HepG2 (cell line): ENCODE data around the gene UCKL1. TPM values are rescaled to one million over a fixed set of nuclear protein-coding genes. Genes with fewer than 3 reads are reported as not detected.

Experiments used
- AKNA ChIP-seq: sonication (generic); formaldehyde crosslinking; IDR thresholded peaks from 2 replicates; pipeline ENCODE4 v1.4.0; 2020; ENCODE audit warnings: missing genetic modification reagents, borderline replicate concordance
- CTCF ChIP-seq: sonication (generic); formaldehyde crosslinking; IDR thresholded peaks from 2 replicates; pipeline ENCODE4 v1.5.0; 2020; ENCODE audit warnings: mild to moderate bottlenecking, missing genetic modification reagents, moderate library complexity
- HHEX ChIP-seq: IDR thresholded peaks from 2 replicates; pipeline ENCODE4 v1.6.1; 2016; ENCODE audit warnings: control low read depth
- HMGXB4 ChIP-seq, 2 experiments: sonication (generic) in 1 of 2; formaldehyde crosslinking in 1 of 2; IDR thresholded peaks; 2 replicates each; pipeline versions ENCODE4 v1.4.0 to v1.6.1; 2018 to 2020; ENCODE audit warnings: missing genetic modification reagents in 2 of 2, borderline replicate concordance in 1 of 2, low read depth in 1 of 2, mild to moderate bottlenecking in 1 of 2, missing biosample characterization in 1 of 2
- HOXA9 ChIP-seq: sonication (generic); formaldehyde crosslinking; IDR thresholded peaks from 2 replicates; pipeline ENCODE4 v1.8.1; 2022; ENCODE audit warnings: missing genetic modification reagents, mild to moderate bottlenecking, moderate library complexity, borderline replicate concordance
- MAX ChIP-seq: IDR thresholded peaks from 2 replicates; pipeline ENCODE4 v1.6.1; 2012; ENCODE audit warnings: inconsistent platforms
- MED13 ChIP-seq: sonication (generic); formaldehyde crosslinking; IDR thresholded peaks from 2 replicates; pipeline ENCODE4 v1.5.0; 2020; ENCODE audit warnings: missing genetic modification reagents
- SKIL ChIP-seq: sonication (generic); formaldehyde crosslinking; IDR thresholded peaks from 2 replicates; pipeline ENCODE4 v1.8.0; 2022; ENCODE audit warnings: missing genetic modification reagents, mild to moderate bottlenecking, moderate library complexity, borderline replicate concordance
- ZMYM4 ChIP-seq: sonication (generic); formaldehyde crosslinking; IDR thresholded peaks from 2 replicates; pipeline ENCODE4 v1.8.1; 2023; ENCODE audit warnings: mild to moderate bottlenecking, missing genetic modification reagents
- ZNF234 ChIP-seq: sonication (generic); formaldehyde crosslinking; conservative IDR thresholded peaks from 2 replicates; pipeline ENCODE4 v1.5.1; 2020; ENCODE audit warnings: mild to moderate bottlenecking, missing genetic modification reagents
- ZNF326 ChIP-seq: sonication (generic); formaldehyde crosslinking; IDR thresholded peaks from 2 replicates; pipeline ENCODE4 v1.4.0; 2020; ENCODE audit warnings: missing genetic modification reagents, borderline replicate concordance
- ZNF501 ChIP-seq: sonication (generic); formaldehyde crosslinking; IDR thresholded peaks from 2 replicates; pipeline ENCODE4 v1.5.1; 2020; ENCODE audit warnings: mild to moderate bottlenecking, moderate library complexity, missing genetic modification reagents
- ZNF512B ChIP-seq: sonication (generic); formaldehyde crosslinking; IDR thresholded peaks from 2 replicates; pipeline ENCODE4 v1.5.1; 2020; ENCODE audit warnings: missing genetic modification reagents, mild to moderate bottlenecking, borderline replicate concordance
- polyA plus RNA-seq, 8 experiments: library from polyadenylated mRNA; depleted of rRNA in 3 of 8; stranded (reverse) in 7 of 8; unstranded in 1 of 8; fragments of >200 nt; fragmentation: Illumina TruSeq in 4 of 8; extraction: Trizol in 4 of 8; gene quantifications; 2 replicates each; pipeline versions ENCODE4 v1.2.1 to v1.2.3, GENCODE V29; 2011 to 2016; ENCODE audit warnings: low read depth in 4 of 8, missing spikeins in 1 of 8, mixed read lengths in 1 of 8; ENCODE audit not compliant: insufficient read depth in 1 of 8
- total RNA-seq, 5 experiments: library from RNA; depleted of rRNA; stranded (reverse); fragments of >200 nt; fragmentation: Illumina TruSeq; extraction: Trizol; gene quantifications; 2 replicates each; pipeline ENCODE4 v1.2.3, GENCODE V29; 2016; ENCODE audit warnings: low read depth in 1 of 5

Gene UCKL1
- total and polyA plus RNA-seq, 2 of the 13 experiments (the other 11 are each of a cell fraction or from before 2014, with no cell fraction given), result 50.2 to 126 TPM

- TF ChIP-seq MAX (0 out of 2 replicates have a peak, but pooled peaks have one; percentile 29), CTCF (CRISPR knock-in tag) (peak; percentile 19; the same call in 1 of the 2 replicates), ZNF501 (no peak; the same call in 1 of the 2 replicates), HHEX (no peak), MED13 (CRISPR knock-in tag) (no peak), HOXA9 (CRISPR knock-in tag) (no peak), ZNF326 (CRISPR knock-in tag) (no peak), ZNF512B (CRISPR knock-in tag) (peak; percentile 20; the same call in 1 of the 2 replicates), AKNA (CRISPR knock-in tag) (no peak), SKIL (CRISPR knock-in tag) (no peak), HMGXB4 (CRISPR knock-in tag; IDR thresholded peaks at IDR 0.05; ENCODE audit: borderline replicate concordance in 1 of 2, low read depth in 1 of 2) (peak; percentile 25 to 57; a peak in 2 of 4 replicates), ZNF234 (CRISPR knock-in tag) (no peak), ZMYM4 (CRISPR knock-in tag) (no peak)
Observed at GRCh38 chr20:63972312-63973159, 16.3 kb upstream of the UCKL1 start (continued).
